GOT3 (cell line): ENCODE results near the gene SHC2.
"Not testable (repeated sequence)": the region's sequence is repeated elsewhere in the genome, so short reads cannot be mapped to it uniquely, and the experiment has no call there.

Experiments used
- DNase-seq: peaks from one replicate; lab custom pipeline; 2025; ENCODE audit warnings: mixed read lengths; lab: John Stamatoyannopoulos, UW

Gene SHC2

GRCh38 chr19:469833-470232 lies 9.0 kb upstream of the SHC2 start:
- DNase-seq: no peak

GRCh38 chr19:468587-469256 lies 7.9 kb upstream of the SHC2 start:
- no peak for DNase-seq

- no peak for DNase-seq
Measured at GRCh38 chr19:467554-467953, 6.7 kb upstream of the SHC2 start.

GRCh38 chr19:465056-465816 lies 4.4 kb upstream of the SHC2 start:
- DNase-seq: no peak

GRCh38 chr19:464208-464545 lies 3.3 kb upstream of the SHC2 start:
- DNase-seq: no peak

- no peak for DNase-seq
Measured at GRCh38 chr19:463483-464207, 2.8 kb upstream of the SHC2 start.

GRCh38 chr19:461721-462551 lies 1.1 kb upstream of the SHC2 start:
- DNase-seq: no peak

- DNase-seq: no peak
Measured at GRCh38 chr19:459724-460511, 915 bp downstream of the SHC2 start.

- no peak for DNase-seq
Measured at GRCh38 chr19:458091-459042, 2.5 kb downstream of the SHC2 start.

GRCh38 chr19:457636-458035 lies 3.2 kb downstream of the SHC2 start:
- no peak for DNase-seq

- DNase-seq: no peak
Measured at GRCh38 chr19:456547-457110, 4.2 kb downstream of the SHC2 start.

- DNase-seq: no peak
Measured at GRCh38 chr19:455851-456546, 4.8 kb downstream of the SHC2 start.

GRCh38 chr19:455031-455705 lies 5.7 kb downstream of the SHC2 start:
- DNase-seq: no peak

GRCh38 chr19:453606-454005 lies 7.2 kb downstream of the SHC2 start:
- DNase-seq: no peak

- no peak for DNase-seq
Measured at GRCh38 chr19:452829-453228, 8.0 kb downstream of the SHC2 start.

- not testable (repeated sequence) for DNase-seq
Measured at GRCh38 chr19:450912-451481, 9.8 kb downstream of the SHC2 start.

- DNase-seq: no peak
Measured at GRCh38 chr19:449916-450315, 10.9 kb downstream of the SHC2 start.

- no peak for DNase-seq
Measured at GRCh38 chr19:447816-448560, 12.8 kb downstream of the SHC2 start.
